Measurements from ENCODE around the gene P2RX3.

Gene P2RX3

GRCh38 chr11:57318178-57318577, 20.0 kb upstream of the P2RX3 start:
- no peak for ATAC-seq

GRCh38 chr11:57320067-57320718, 18.0 kb upstream of the P2RX3 start:
- no peak for DNase-seq
- H3K27me3 Mint-ChIP-seq, result no peaks in the 10 kb centered on the region
- H3K4me1 Mint-ChIP-seq, result peaks cover 28% of the 10 kb centered on the region
- H3K9me3 Mint-ChIP-seq, result no peaks in the 10 kb centered on the region
- H3K27ac Mint-ChIP-seq, result no peak overlapping the region
- no peak for ATAC-seq
- H3K4me3 Mint-ChIP-seq, result no peak overlapping the region

More at GRCh38 chr11:57318178-57318577, 20.0 kb upstream of the P2RX3 start:
- Mint-ChIP-seq H3K4me1 (peaks cover 18% of the 10 kb centered on the region), H3K27me3 (no peaks in the 10 kb centered on the region), H3K27ac (no peak overlapping the region), H3K9me3 (no peaks in the 10 kb centered on the region), H3K4me3 (no peak overlapping the region)
- DNase-seq, result no peak

GRCh38 chr11:57320719-57321387, 17.3 kb upstream of the P2RX3 start:
- no peak overlapping the region for H3K4me3 Mint-ChIP-seq

GRCh38 chr11:57321388-57322255, 16.5 kb upstream of the P2RX3 start:
- H3K27me3 Mint-ChIP-seq, result no peaks in the 10 kb centered on the region
- H3K27ac Mint-ChIP-seq, result peak overlapping the region in 1 of 2 donors; percentile 1
- DNase-seq (no peak), ATAC-seq (no peak)
- H3K9me3 Mint-ChIP-seq, result no peaks in the 10 kb centered on the region
- peaks cover 43% of the 10 kb centered on the region for H3K4me1 Mint-ChIP-seq
- peak overlapping the region in 1 of 2 donors; percentile 27 for H3K4me3 Mint-ChIP-seq

More at GRCh38 chr11:57320719-57321387, 17.3 kb upstream of the P2RX3 start:
- no peaks in the 10 kb centered on the region for H3K9me3 Mint-ChIP-seq
- H3K27ac Mint-ChIP-seq, result no peak overlapping the region
- DNase-seq (no peak), ATAC-seq (no peak)
- peaks cover 35% of the 10 kb centered on the region for H3K4me1 Mint-ChIP-seq
- H3K27me3 Mint-ChIP-seq, result no peaks in the 10 kb centered on the region

GRCh38 chr11:57322256-57323166, 15.6 kb upstream of the P2RX3 start:
- no peak overlapping the region for H3K27ac Mint-ChIP-seq
- ATAC-seq (no peak), DNase-seq (no peak)
- H3K27me3 Mint-ChIP-seq, result no peaks in the 10 kb centered on the region
- H3K4me3 Mint-ChIP-seq, result peak overlapping the region; percentile 24 to 32
- H3K4me1 Mint-ChIP-seq, result peaks cover 50% of the 10 kb centered on the region
- H3K9me3 Mint-ChIP-seq, result no peaks in the 10 kb centered on the region

GRCh38 chr11:57323167-57323854, 14.8 kb upstream of the P2RX3 start:
- Mint-ChIP-seq H3K4me1 (peaks cover 53% of the 10 kb centered on the region), H3K9me3 (no peaks in the 10 kb centered on the region), H3K4me3 (peak overlapping the region; percentile 88 to 89), H3K27ac (peak overlapping the region in 1 of 2 donors; percentile 36), H3K27me3 (no peaks in the 10 kb centered on the region)
- ATAC-seq, result no peak
- no peak for DNase-seq

- Mint-ChIP-seq H3K27me3 (no peaks in the 10 kb centered on the region), H3K4me3 (peak overlapping the region; percentile 88 to 89), H3K9me3 (no peaks in the 10 kb centered on the region), H3K27ac (peak overlapping the region; percentile 91 to 93), H3K4me1 (peaks cover 57% of the 10 kb centered on the region)
- ATAC-seq (no peak), DNase-seq (no peak)
Measured at GRCh38 chr11:57323855-57324153, 14.3 kb upstream of the P2RX3 start.

- H3K4me1 Mint-ChIP-seq, result peaks cover 59% of the 10 kb centered on the region
- DNase-seq (peak in 1 of 2 donors; percentile 27), ATAC-seq (peak; percentile 33)
- H3K27ac Mint-ChIP-seq, result peak overlapping the region; percentile 91 to 93
- peak overlapping the region; percentile 89 to 90 for H3K4me3 Mint-ChIP-seq
- H3K27me3 Mint-ChIP-seq, result no peaks in the 10 kb centered on the region
- H3K9me3 Mint-ChIP-seq, result no peaks in the 10 kb centered on the region
Measured at GRCh38 chr11:57324154-57324885, 13.8 kb upstream of the P2RX3 start.

- H3K4me1 Mint-ChIP-seq, result peaks cover 65% of the 10 kb centered on the region
Measured at GRCh38 chr11:57324886-57325734, 13.0 kb upstream of the P2RX3 start, which contains the start of gene TNKS1BP1. Gene TNKS1BP1, minus strand, starts transcription at chr11:57324952. Its CDS starts 3,067 bp downstream, at chr11:57321885.

DNA sequence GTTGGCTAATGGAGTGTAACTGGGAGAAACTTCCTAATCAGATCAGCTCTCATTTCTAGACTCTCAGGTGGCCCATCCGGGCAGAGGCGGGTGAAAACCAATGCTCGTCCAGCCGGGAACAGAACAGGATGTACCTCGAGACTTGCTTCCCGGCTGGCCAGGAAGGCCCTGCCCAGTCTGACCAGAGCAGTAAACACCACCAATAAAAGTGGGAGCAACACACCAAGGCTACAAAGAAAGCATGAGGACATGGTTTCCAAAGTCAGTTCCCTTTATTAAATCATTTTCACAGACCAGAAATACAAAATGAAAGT, 12.5 kb upstream of the P2RX3 start:
- H3K4me1 Mint-ChIP-seq, result peaks cover 71% of the 10 kb centered on the region
- no peaks in the 10 kb centered on the region for H3K9me3 Mint-ChIP-seq
- H3K4me3 Mint-ChIP-seq, result peak overlapping the region; percentile 88 to 90
- no peak for DNase-seq
- H3K27ac Mint-ChIP-seq, result peak overlapping the region; percentile 98
- no peaks in the 10 kb centered on the region for H3K27me3 Mint-ChIP-seq
- ATAC-seq, result no peak

More at GRCh38 chr11:57324886-57325734, 13.0 kb upstream of the P2RX3 start, which contains the start of gene TNKS1BP1:
- peak within 1 kb of the TSS; percentile 98 for H3K27ac Mint-ChIP-seq
- ATAC-seq (peak; percentile 91), DNase-seq (peak; percentile 87 to 93)
- no peaks in the 10 kb centered on the region for H3K27me3 Mint-ChIP-seq
- no peaks in the 10 kb centered on the region for H3K9me3 Mint-ChIP-seq
- peak within 1 kb of the TSS; percentile 89 to 90 for H3K4me3 Mint-ChIP-seq

DNA sequence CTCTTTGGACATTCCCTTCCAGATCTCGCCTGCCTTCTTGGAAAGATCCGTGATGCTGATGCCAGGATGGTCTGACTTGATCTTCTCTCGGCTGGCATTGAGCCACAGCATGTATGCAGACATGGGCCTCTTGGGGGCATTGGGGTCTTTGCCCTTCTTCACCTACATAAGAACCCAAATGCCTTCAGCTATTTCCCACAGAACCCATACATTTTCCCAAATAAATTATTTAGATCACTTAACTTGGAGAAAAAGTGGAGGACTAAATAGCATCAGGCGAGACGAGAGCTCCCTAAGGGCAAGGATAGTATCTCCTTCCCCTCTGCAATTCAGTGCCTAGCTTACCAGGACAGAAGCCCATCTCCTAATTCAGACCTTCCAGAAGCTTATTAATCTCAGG, 10.4 kb upstream of the P2RX3 start:
- no peaks in the 10 kb centered on the region for H3K27me3 Mint-ChIP-seq
- H3K4me3 Mint-ChIP-seq, result no peak overlapping the region

DNA sequence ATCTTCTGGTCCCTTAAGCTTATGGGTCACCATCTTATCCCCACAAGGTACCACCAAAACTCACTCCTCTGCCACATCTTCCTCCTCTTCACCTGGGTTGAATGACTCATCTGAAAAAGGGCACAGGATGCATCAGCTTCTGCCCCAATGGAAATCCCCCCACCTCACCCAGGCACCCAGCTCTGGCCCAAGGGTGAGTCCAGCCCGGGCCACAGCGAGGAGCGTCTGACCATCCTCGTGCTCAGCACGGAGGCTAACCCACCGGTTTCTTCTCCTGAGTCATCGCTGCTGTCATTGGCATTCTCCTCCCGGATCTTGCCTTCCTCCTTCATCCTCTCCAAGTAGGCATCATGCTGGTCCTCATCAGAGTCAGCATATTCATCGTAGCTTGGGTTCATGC, 8.1 kb upstream of the P2RX3 start:
- ATAC-seq (peak; percentile 58), DNase-seq (peak in 1 of 2 donors; percentile 49)
- Mint-ChIP-seq H3K9me3 (no peaks in the 10 kb centered on the region), H3K4me3 (peak overlapping the region in 1 of 2 donors; percentile 30), H3K27me3 (no peaks in the 10 kb centered on the region), H3K27ac (peak overlapping the region; percentile 54 to 69), H3K4me1 (peaks cover 78% of the 10 kb centered on the region)

More for the DNA sequence above, 10.4 kb upstream of the P2RX3 start:
- Mint-ChIP-seq H3K4me1 (peaks cover 72% of the 10 kb centered on the region), H3K27ac (no peak overlapping the region), H3K9me3 (no peaks in the 10 kb centered on the region)
- DNase-seq, result no peak
- ATAC-seq, result no peak

DNA sequence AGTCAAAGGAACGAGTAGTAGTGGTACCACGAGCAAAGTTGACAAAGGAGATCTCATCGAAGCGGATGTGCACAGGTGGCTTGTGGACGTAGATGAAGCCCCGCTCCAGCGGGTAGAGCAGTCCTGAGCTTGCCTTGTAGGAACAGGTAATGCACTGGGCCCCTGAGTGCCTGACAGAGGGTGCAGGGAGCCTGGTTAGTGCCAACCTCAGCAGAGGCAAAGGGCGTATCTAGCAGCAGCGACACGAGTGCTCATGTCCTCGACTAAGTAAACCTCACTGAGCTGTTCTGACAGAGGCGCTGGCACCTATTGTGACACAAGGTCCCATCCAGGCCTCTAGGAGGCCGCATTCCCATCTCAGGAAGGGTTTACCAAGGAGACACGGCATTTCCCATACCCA, 6.4 kb upstream of the P2RX3 start:
- no peak overlapping the region for H3K4me3 Mint-ChIP-seq
- H3K4me1 Mint-ChIP-seq, result peaks cover 75% of the 10 kb centered on the region
- no peak for ATAC-seq
- H3K9me3 Mint-ChIP-seq, result no peaks in the 10 kb centered on the region
- no peak for DNase-seq
- H3K27ac Mint-ChIP-seq, result no peak overlapping the region
- H3K27me3 Mint-ChIP-seq, result no peaks in the 10 kb centered on the region

Measured in stimulated activated naive CD8-positive, alpha-beta T cell treated with anti-CD3 and anti-CD28 coated beads, Interleukin-15, amount 100 ng/mL, for 72 hours (primary cell).